SK-N-SH (cell line): ENCODE measurements around the gene WWOX. TPM values are rescaled to one million over a fixed set of nuclear protein-coding genes. Genes with fewer than 3 reads are reported as not detected.

Experiments used
- CTCF ChIA-PET: fragments of 300-600, 350-600 bp; formaldehyde crosslinking; extraction: SDS; loops from one replicate; lab custom pipeline; 2021; lab: Yijun Ruan, JAX
- POLR2A ChIA-PET: fragments of 350-600 bp; sonication (Branson Sonifier 250); formaldehyde crosslinking; extraction: SDS; loops from one replicate; lab custom pipeline; 2020; ENCODE audit warnings: antibody characterized with exemption, inconsistent platforms; lab: Yijun Ruan, JAX
- DNase-seq: peaks from one replicate; pipeline ENCODE4 v3.0.0; 2012
- H2AFZ ChIP-seq: fragments of 200-600 bp; sonication (generic); 2 replicates; pipeline ENCODE4 v1.8.1; 2016; ENCODE audit warnings: antibody characterized with exemption, mild to moderate bottlenecking, low read depth
- H3F3A ChIP-seq: fragments of 200-600 bp; sonication (generic); replicated peaks from 2 replicates; pipeline ENCODE3; 2016; ENCODE audit warnings: antibody characterized with exemption, mild to moderate bottlenecking; ENCODE audit not compliant: insufficient read depth
- H3K27ac ChIP-seq, 2 experiments: fragments of 200-500 bp in 1 of 2; fragments of 200-600 bp in 1 of 2; sonication (Bioruptor generic) in 1 of 2; sonication (generic), shearing (Covaris generic) in 1 of 2; 2 replicates each; pipeline versions ENCODE4 v1.5.1 to v1.6.1; 2014 to 2016; ENCODE audit warnings: low read depth in 2 of 2, inconsistent platforms in 1 of 2, low read length in 1 of 2, mild to moderate bottlenecking in 1 of 2, mixed read lengths in 1 of 2
- H3K27me3 ChIP-seq: fragments of 200-600 bp; sonication (generic), shearing (Covaris generic); 2 replicates; pipeline ENCODE4 v1.6.1; 2016; ENCODE audit warnings: mixed run types; ENCODE audit not compliant: insufficient read depth
- H3K36me3 ChIP-seq, 2 experiments: fragments of 200-500 bp in 1 of 2; fragments of 200-600 bp in 1 of 2; sonication (Bioruptor generic) in 1 of 2; sonication (generic) in 1 of 2; replicated peaks in 1 of 2; 2 replicates each; pipeline versions ENCODE3 to v1.5.1; 2014 to 2016; ENCODE audit warnings: low read length in 1 of 2, mild to moderate bottlenecking in 1 of 2; ENCODE audit not compliant: insufficient read depth in 2 of 2, control insufficient read depth in 1 of 2
- H3K4me1 ChIP-seq, 2 experiments: fragments of 200-500 bp in 1 of 2; fragments of 200-600 bp in 1 of 2; sonication (Bioruptor generic) in 1 of 2; sonication (generic), shearing (Covaris generic) in 1 of 2; 2 replicates each; pipeline versions ENCODE4 v1.5.1 to v1.6.1; 2014 to 2016; ENCODE audit warnings: low read depth in 1 of 2, low read length in 1 of 2, mixed run types in 1 of 2; ENCODE audit not compliant: insufficient read depth in 2 of 2, control insufficient read depth in 1 of 2
- H3K4me2 ChIP-seq: fragments of 200-600 bp; sonication (generic), shearing (Covaris generic); 2 replicates; pipeline ENCODE4 v1.6.1; 2017; ENCODE audit warnings: mixed run types
- H3K4me3 ChIP-seq, 2 experiments: fragments of 200-500 bp in 1 of 2; fragments of 200-600 bp in 1 of 2; sonication (Bioruptor generic) in 1 of 2; sonication (generic), shearing (Covaris generic) in 1 of 2; 2 replicates each; pipeline versions ENCODE4 v1.5.1 to v1.8.1; 2014 to 2016; ENCODE audit warnings: low read depth in 2 of 2, inconsistent platforms in 1 of 2, low read length in 1 of 2, mild to moderate bottlenecking in 1 of 2, mixed read lengths in 1 of 2, moderate library complexity in 1 of 2
- H3K79me2 ChIP-seq: fragments of 200-600 bp; sonication (generic); 2 replicates; pipeline ENCODE4 v1.8.1; 2017; ENCODE audit warnings: mild to moderate bottlenecking; ENCODE audit not compliant: insufficient read depth
- H3K9ac ChIP-seq: fragments of 200-600 bp; sonication (generic); 2 replicates; pipeline ENCODE4 v1.6.1; 2017; ENCODE audit warnings: mixed run types
- H3K9me2 ChIP-seq: fragments of 200-600 bp; sonication (generic); 2 replicates; pipeline ENCODE4 v1.6.1; 2017; ENCODE audit warnings: mixed run types
- H3K9me3 ChIP-seq: fragments of 200-600 bp; sonication (generic); 2 replicates; pipeline ENCODE4 v1.6.1; 2017; ENCODE audit warnings: mixed run types, mild to moderate bottlenecking, moderate library complexity
- H4K20me1 ChIP-seq: fragments of 200-600 bp; sonication (generic); 2 replicates; pipeline ENCODE4 v1.6.1; 2017; ENCODE audit warnings: mild to moderate bottlenecking, mixed run types; ENCODE audit not compliant: insufficient read depth
- EP300 ChIP-seq, 2 experiments: IDR thresholded peaks; 2 replicates each; pipeline versions ENCODE4 v1.4.0 to v1.6.1; 2012; ENCODE audit warnings: borderline replicate concordance in 1 of 2, low read depth in 1 of 2, low read length in 1 of 2
- FOXM1 ChIP-seq: IDR thresholded peaks from 2 replicates; pipeline ENCODE4 v1.4.0; 2012; ENCODE audit warnings: low read depth, mild to moderate bottlenecking
- GATA2 ChIP-seq: sonication (generic); formaldehyde crosslinking; IDR thresholded peaks from 2 replicates; pipeline ENCODE4 v1.5.0; 2020; ENCODE audit warnings: mild to moderate bottlenecking, missing genetic modification reagents
- JUND ChIP-seq: IDR thresholded peaks from 2 replicates; pipeline ENCODE4 v1.4.0; 2012
- RAD21 ChIP-seq: IDR thresholded peaks from 2 replicates; pipeline ENCODE4 v1.6.1; 2012; ENCODE audit warnings: mild to moderate bottlenecking, low read length
- RFX5 ChIP-seq: IDR thresholded peaks from 2 replicates; pipeline ENCODE4 v1.6.1; 2012; ENCODE audit warnings: mild to moderate bottlenecking, improper control_type of control experiment, low read length
- RXRA ChIP-seq: IDR thresholded peaks from 2 replicates; pipeline ENCODE4 v1.4.0; 2012; ENCODE audit warnings: low read depth, mild to moderate bottlenecking, borderline replicate concordance
- USF1 ChIP-seq: IDR thresholded peaks from 2 replicates; pipeline ENCODE4 v1.4.0; 2012; ENCODE audit warnings: low read depth, borderline replicate concordance
- USF2 ChIP-seq: fragments of 150-350 bp; IDR thresholded peaks from 2 replicates; pipeline ENCODE4 v1.6.1; 2017; ENCODE audit warnings: antibody characterized with exemption, low read length, low read depth, borderline replicate concordance
- YY1 ChIP-seq: IDR thresholded peaks from 2 replicates; pipeline ENCODE4 v1.4.0; 2012; ENCODE audit warnings: low read depth, mild to moderate bottlenecking
- WGBS: methylation state at CpG from one replicate; pipeline ENCODE4 v1.1.6; 2017; ENCODE audit warnings: low lambda C conversion rate; 5-methylcytosine and 5-hydroxymethylcytosine counted together
- polyA plus RNA-seq, 3 experiments: library from polyadenylated mRNA; depleted of rRNA; stranded (reverse); fragments of >200 nt; gene quantifications; 2 replicates each; pipeline ENCODE4 v1.2.3, GENCODE V29; 2012
- TF ChIP-seq, protein P1 (sequence below): IDR thresholded peaks from 2 replicates; pipeline ENCODE4 v1.4.0; 2012; ENCODE audit warnings: low read depth, borderline replicate concordance

WWOX gene
- polyA plus RNA-seq, 1 of the 3 experiments (the other 2 are of a cell fraction): 10.8 TPM

DNA sequence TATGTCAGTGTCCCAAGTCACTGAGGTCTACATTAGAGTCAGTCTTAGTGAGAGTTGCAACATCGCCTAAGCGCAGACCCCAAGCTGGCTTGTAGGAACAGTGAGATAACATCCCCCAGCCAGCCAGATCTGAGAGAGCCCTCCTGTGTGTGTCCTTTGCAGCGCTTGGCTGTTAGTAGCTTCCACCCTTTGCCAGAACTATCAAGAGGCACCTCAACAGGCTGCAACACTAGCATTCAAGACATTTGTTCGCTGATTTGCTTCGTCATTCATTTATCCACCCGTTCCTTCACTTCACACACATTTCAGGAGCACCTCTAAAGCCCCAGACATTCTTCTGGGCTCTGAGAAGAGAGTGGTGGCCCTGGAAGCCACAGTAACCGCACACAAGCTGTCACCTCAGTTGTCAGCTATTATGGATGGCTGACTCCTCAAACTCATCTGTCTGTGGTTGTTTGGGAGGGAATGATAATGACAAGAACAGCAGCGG, 289.6 kb downstream of the WWOX start:
- Histone ChIP-seq H2AFZ (no peak overlapping the region), H3K4me2 (no peak overlapping the region), H3K9me2 (no peaks in the 10 kb centered on the region), H3K9ac (no peak overlapping the region), H3K4me3 (no peak overlapping the region), H4K20me1 (no peaks in the 10 kb centered on the region), H3K9me3 (no peaks in the 10 kb centered on the region), H3K27ac (no peak overlapping the region), H3K27me3 (no peaks in the 10 kb centered on the region), H3K36me3 (no peaks in the 10 kb centered on the region), H3K4me1 (no peaks in the 10 kb centered on the region; a peak in 1 of 4 replicates), H3F3A (no peaks in the 10 kb centered on the region), H3K79me2 (no peaks in the 10 kb centered on the region)
- TF ChIP-seq EP300 (IDR thresholded peaks at IDR 0.05; ENCODE audit: borderline replicate concordance in 1 of 2, low read depth in 1 of 2, low read length in 1 of 2): no peak
- no peak for TF ChIP-seq GATA2 (CRISPR knock-in tag)
- TF ChIP-seq YY1: no peak
- no peak for TF ChIP-seq RXRA
- POLR2A ChIA-PET: no interaction called here
- DNase-seq: no peak
- WGBS: 81% methylated on average over 7 of the region's 8 CpGs
- CTCF ChIA-PET: no interaction called here

DNA sequence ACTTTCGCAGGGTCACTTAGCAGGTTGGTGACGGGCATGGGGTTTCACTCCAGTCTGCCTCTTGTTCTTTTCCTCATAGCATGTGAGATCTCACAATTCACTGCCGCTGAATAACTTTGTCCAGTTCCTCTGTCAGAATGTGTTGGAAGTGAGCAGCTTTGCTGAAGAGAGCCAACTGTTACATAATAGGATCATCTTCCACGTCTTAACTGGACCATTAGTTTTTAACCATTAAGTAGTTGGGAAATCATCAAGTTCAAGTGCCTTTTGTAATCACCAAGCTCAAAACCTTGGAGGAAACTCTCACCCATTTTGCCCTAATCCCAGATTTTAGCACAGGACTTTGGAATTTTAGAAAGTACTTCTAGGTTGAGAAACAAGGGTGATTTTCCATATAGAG, 290.6 kb downstream of the WWOX start:
- CTCF ChIA-PET: no interaction called here

More for the DNA sequence above, 290.6 kb downstream of the WWOX start:
- no peak overlapping the region for H3K9ac ChIP-seq
- no peaks in the 10 kb centered on the region for H3K9me2 ChIP-seq
- 77% methylated on average over 4 of the region's 4 CpGs for WGBS
- H3K27ac ChIP-seq: no peak overlapping the region
- no peak overlapping the region for H3K4me3 ChIP-seq
- no peak for DNase-seq
- H3K79me2 ChIP-seq: no peaks in the 10 kb centered on the region
- no peaks in the 10 kb centered on the region; a peak in 1 of 4 replicates for H3K4me1 ChIP-seq
- no peaks in the 10 kb centered on the region for H3F3A ChIP-seq
- no peaks in the 10 kb centered on the region for H3K27me3 ChIP-seq
- no peak for TF ChIP-seq RAD21
- TF ChIP-seq YY1: no peak
- no peak for TF ChIP-seq USF1
- no peak for TF ChIP-seq USF2
- no peak for TF ChIP-seq FOXM1
- no peak for TF ChIP-seq RFX5
- no peak for TF ChIP-seq JUND
- TF ChIP-seq, protein P1, sequence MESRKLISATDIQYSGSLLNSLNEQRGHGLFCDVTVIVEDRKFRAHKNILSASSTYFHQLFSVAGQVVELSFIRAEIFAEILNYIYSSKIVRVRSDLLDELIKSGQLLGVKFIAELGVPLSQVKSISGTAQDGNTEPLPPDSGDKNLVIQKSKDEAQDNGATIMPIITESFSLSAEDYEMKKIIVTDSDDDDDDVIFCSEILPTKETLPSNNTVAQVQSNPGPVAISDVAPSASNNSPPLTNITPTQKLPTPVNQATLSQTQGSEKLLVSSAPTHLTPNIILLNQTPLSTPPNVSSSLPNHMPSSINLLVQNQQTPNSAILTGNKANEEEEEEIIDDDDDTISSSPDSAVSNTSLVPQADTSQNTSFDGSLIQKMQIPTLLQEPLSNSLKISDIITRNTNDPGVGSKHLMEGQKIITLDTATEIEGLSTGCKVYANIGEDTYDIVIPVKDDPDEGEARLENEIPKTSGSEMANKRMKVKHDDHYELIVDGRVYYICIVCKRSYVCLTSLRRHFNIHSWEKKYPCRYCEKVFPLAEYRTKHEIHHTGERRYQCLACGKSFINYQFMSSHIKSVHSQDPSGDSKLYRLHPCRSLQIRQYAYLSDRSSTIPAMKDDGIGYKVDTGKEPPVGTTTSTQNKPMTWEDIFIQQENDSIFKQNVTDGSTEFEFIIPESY: no peak
- no peak for TF ChIP-seq RXRA
- H4K20me1 ChIP-seq: no peaks in the 10 kb centered on the region
- POLR2A ChIA-PET: no interaction called here
- H2AFZ ChIP-seq: no peak overlapping the region
- no peaks in the 10 kb centered on the region for H3K9me3 ChIP-seq
- no peak overlapping the region for H3K4me2 ChIP-seq
- no peaks in the 10 kb centered on the region for H3K36me3 ChIP-seq
